Endometrium (tissue), 2 donors: ENCODE data around the gene WNK2.

ENCODE experiments used
- FAIRE-seq: peaks from 2 replicates; lab custom pipeline; 2012; peaks lifted over from hg19 to GRCh38; lab: Jason Lieb, UNC
- donor health status: control.
- donor health status: control.

The WNK2 gene

DNA sequence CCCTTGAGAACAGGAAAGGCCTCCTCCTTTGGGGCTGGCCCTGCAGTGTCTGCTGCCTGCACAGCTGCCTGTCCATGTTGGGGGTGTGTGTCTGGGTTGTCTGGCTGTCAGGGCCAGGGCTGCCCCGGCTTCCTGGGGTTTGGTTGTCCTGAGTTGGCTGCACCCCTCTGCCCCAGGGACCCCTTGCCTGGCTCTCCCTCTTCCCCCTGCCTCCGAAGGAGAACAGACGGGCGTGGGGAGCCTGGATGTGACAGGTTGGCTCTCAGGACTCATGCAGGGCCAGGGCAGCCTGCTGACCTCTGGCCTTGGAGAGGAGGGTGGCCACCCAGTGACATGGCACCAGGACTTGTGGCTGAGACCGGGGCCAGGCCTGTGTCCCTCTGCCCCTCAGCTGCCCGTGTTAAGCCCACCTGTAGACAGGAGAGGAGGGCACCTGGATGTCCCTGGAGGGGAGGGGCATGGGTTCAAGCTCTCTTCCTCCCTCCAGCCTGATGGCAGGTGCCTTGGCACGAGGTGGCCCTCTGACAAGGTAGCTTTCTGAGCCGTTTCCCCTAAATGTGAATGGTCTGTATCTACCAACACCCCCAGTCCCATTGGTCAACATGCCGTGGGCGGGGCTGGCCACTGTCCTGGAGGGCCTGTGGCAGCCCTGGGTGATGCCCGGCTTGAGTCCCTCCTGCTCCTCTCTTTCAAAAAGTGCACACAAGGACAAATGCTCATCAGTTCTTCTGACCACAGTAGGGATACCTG is 34.9 kb downstream of the WNK2 start:
- no peak for FAIRE-seq

DNA sequence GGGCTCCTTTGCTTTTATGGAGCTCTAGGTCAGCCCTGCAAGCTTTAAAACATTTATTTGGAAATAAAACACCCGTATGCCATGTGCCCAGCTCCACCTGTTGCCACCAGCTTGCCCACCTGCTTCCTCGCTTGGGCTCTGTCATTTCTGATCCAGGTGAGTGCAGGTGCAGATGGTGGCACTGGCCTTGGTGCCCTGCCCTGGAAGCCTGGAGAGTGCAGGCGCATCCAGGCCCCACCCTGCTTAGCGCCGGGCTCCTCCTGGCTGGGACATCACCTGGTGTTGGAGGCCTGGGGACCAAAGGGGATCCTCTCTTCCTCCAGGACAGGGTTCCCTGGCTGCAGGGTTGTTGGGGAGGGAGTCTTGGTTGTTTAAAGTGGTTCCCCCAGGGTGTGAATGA is 35.8 kb downstream of the WNK2 start:
- FAIRE-seq: no peak

DNA sequence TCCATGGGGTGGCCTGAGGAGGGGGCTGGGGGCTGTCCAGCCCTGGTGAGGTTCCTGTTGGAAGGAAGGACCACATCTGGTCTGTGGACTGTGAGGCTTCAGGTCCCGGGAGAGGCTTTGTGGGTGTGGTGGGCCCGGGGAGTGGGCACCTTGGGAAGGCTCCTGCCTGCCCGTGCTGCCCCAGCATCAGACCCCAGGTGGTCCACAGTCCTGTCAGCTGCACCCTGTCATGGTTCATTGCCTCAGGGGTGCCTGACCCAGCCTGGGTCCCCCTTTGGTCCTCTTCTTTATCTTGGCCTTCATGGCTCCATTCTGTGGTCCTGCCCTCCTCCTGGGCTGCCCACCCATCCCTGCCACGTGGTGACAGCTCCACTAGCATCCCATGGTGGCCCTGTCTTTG is 36.7 kb downstream of the WNK2 start:
- no peak for FAIRE-seq

- no peak for FAIRE-seq
Measured at GRCh38 chr9:93221044-93221443, 37.1 kb downstream of the WNK2 start.

DNA sequence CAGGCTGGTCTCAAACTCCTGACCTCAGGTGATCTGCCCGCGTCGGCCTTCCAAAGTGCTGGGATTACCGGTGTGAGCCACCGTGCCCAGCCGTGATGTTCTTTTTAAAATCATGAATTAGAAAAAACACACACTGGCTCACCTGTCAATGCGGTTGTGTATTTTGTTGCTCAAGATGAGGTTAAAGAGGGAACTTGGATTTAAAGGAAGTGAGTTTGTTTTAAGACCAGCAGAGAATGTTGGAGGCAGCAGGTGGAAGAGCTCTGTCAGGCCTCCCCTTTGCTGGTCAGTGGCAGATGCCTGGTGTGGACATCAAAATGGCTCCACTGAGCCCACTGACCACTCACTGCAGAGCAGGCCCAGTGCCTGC is 38.9 kb downstream of the WNK2 start:
- FAIRE-seq: no peak

- no peak for FAIRE-seq
Measured at GRCh38 chr9:93223260-93224180, 39.6 kb downstream of the WNK2 start.

DNA sequence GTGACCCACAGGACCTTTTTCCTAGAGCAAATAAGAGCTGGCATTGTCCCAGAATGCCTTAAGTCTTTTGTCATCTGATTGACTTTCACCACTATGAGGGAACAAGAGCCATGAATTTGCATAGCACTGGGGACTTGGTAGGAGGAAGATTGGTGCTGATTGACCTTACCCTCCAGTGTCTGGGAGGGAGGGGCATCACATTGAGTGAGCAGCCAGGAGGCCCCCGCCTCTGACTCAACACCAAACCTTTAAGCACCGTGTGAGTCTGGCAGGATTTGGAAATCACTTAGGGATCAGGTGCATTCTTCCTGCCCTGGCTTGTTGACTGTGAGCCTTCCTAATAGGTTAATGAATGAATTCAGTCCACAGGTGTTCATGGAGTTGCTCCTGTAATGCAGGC is 40.7 kb downstream of the WNK2 start:
- no peak for FAIRE-seq

GRCh38 chr9:93225417-93225816 is 41.5 kb downstream of the WNK2 start:
- FAIRE-seq: no peak

DNA sequence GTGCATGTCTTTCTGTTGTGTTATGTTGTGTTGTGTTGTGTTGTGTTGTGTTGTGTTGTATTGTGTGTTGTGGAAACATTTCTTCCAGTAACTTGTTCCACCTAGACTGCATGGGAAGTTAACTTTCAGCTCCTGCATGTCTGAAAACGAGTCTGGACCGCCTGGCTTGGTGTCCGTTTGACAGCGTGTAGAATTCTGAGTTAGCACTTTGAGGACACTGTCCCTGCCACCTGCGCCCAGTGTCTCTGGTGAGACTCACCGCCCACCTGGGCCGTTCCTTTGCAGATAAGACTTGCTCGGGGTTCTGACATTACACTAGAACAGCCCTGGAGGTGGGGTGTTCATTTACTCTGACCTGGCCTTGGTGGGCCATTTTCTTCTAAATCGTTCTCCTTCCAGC is 42.0 kb downstream of the WNK2 start:
- no peak for FAIRE-seq

GRCh38 chr9:93226819-93227218 is 42.9 kb downstream of the WNK2 start:
- no peak for FAIRE-seq

DNA sequence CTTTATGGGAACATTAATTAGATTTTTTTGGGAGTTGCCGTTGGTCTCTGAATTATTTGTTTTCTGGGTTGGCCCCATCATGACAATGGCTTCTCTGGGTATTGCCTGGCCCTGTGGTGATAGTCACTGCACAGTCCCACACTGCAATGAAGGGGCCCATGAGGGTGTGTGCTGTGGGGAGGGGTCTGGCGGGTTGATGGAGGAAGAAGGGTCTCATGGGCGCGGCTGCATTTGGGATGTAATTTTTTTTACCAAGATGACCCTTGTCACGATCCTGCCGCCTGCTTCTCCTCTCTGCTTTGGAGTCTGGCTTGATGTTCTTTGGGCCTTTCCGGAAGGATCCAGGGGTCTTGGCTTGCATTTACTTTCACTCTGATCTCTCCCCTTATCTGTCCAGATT is 44.1 kb downstream of the WNK2 start:
- no peak for FAIRE-seq

DNA sequence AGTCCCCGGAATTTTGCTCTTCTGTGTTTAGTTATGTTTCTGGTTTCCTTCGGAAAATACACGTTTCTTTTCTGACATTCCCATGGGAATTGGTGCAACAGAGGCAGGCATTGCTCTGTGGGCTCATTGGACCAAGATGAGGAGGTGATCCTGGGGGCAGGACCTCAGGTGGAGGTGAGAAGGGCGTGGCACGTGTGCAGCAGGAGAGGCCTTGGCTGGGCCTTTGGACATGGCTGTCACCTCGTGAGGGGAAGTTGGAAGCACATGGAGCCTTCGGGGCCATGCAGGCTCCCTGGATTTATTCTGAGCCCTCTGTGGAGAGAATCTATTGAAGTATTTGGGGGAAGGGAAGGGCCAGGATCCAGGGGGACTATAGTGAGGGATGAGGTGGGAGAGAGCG is 44.5 kb downstream of the WNK2 start:
- no peak for FAIRE-seq

- no peak for FAIRE-seq
Measured at GRCh38 chr9:93229636-93230035, 45.7 kb downstream of the WNK2 start.

- FAIRE-seq: no peak
Measured at GRCh38 chr9:93230185-93230584, 46.2 kb downstream of the WNK2 start.

DNA sequence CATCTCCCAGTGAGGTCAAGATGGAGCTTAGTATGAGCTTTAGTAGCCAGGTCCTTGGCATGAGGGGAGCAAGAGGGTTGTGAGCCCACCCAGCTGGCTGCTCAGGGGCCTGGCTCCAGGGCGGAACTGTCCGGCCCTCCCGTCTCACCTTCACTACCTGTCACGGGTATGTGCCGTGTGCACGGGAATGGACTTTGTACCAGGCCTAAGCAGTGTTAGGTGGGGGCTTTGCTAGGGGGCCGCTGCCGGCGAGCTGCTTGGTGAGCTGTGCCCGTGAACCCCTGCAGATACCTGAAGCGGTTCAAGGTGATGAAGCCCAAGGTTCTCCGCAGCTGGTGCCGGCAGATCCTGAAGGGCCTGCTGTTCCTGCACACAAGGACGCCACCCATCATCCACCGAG is 46.7 kb downstream of the WNK2 start:
- no peak for FAIRE-seq

DNA sequence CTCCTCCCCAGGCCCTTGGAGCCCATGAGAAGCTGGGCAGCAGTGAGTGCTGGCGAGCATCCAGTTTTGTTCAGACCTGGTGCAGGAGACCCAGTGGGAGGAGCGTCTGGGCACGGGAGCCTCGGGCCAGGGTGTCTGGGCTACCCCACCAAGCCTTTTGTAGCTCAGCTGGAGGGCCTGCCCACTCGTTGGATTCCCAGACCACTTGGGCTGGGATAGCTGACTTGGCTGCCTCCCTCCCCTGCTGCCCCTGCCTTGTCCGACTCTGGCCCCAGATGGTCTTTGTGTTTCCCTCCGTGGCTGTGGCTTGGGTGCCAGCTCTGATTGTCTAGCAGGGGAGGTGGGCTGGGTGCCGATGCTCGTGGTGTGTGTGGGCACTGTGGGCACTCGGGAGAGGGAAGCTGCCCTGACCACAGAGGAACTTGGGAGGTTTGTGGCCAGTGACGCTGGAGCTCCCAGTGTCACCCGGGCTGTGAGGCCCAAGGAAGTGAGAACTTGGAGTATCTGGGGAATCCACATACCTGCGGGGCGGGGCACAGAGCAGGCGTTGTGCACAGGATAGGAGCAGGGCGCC is 47.3 kb downstream of the WNK2 start:
- no peak for FAIRE-seq

GRCh38 chr9:93231716-93232115 is 47.8 kb downstream of the WNK2 start:
- no peak for FAIRE-seq

- FAIRE-seq: no peak
Measured at GRCh38 chr9:93232388-93232960, 48.5 kb downstream of the WNK2 start.

- FAIRE-seq: no peak
Measured at GRCh38 chr9:93233033-93233432, 49.1 kb downstream of the WNK2 start.

GRCh38 chr9:93234600-93234999 is 50.7 kb downstream of the WNK2 start:
- no peak for FAIRE-seq

DNA sequence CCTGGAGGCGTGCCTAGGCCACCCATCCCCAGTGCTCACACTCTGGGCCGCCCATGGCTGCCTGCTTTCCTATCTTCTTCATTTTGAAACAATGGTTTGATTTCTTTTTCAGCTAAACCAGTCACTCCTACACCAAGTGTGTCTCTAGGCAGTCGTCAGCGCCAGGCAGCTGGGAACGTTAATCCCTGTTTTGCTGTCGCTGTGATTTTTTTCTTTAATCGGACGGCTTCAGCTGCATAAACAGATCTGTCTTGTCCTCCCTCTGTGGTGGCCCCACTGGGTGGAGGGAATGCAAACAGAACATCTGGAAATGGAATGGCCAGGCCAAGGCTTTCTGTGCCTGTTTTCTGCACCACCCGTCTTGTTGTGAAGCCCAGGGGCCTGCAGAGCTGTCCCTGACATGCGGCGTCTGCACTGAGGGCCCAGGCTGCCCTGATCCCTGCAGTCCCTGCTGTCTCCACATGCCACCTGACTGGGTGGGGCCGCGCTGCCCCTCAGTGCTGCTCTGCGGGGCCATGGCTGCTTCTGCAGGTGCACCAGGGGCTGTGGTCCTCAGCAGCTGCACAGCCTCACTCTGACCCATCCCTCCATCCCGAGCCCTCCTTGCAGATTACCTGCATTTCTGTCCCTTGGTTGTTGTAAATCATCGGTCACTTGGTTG is 51.5 kb downstream of the WNK2 start:
- peak; percentile 65 for FAIRE-seq

DNA sequence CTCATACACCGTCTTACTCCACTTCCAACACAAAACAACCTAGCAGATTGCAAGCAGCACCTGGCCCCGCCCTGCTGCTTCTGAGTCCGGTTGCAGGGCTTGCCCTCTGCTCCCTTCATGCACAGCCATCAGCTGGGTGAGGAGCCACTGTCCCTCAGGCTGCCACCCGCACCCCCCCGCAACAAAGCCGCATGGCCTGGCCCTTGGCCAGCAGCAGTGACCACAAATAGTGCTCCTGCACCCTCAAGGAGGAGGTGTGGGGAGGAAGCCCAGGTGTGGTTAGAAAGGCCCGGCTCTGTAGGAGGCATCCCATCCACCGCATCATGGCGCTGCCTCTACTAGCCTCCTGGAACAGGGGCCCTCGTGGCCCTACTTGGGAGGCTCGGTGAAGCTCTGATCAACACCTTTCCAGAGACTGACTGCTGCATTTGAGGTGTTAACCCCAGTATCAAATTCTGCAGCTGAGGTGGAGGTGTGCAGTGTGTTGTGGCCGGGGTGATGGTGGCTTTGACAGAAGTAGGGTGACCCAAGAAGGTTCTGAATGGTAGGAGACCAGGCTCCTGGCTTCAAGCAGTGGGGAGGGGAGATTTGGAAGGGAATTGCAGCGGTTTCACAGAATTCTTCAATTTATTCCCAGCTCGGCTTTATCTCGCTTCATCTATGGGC is 52.7 kb downstream of the WNK2 start:
- no peak for FAIRE-seq
